B cell (primary cell): Measurements from ENCODE around the gene NPFFR2. TPM values are rescaled to one million over a fixed set of nuclear protein-coding genes. Genes with fewer than 3 reads are reported as not detected.

ENCODE experiments used
- ATAC-seq: fragments of 200-7000 bp; cut with Tn5 transposase; one replicate; pipeline ENCODE4 v1.10.0; 2021; ENCODE audit warnings: low read depth, mild to moderate bottlenecking, moderate number of reproducible peaks, moderate library complexity
- CTCF ChIA-PET: fragments of 350-600 bp; sonication (Branson Sonifier 250); formaldehyde crosslinking; loops from one replicate; lab custom pipeline; 2021; ENCODE audit warnings: antibody characterized with exemption, inconsistent platforms; lab: Charles Lee
- POLR2A ChIA-PET: fragments of 350-600 bp; sonication (Branson Sonifier 250); formaldehyde crosslinking; loops from one replicate; lab custom pipeline; 2021; ENCODE audit warnings: antibody characterized with exemption; lab: Charles Lee
- DNase-seq: peaks from one replicate; pipeline ENCODE4 v3.0.0; 2013
- H2AFZ ChIP-seq: 2 replicates; pipeline ENCODE4 v1.6.1; 2012; ENCODE audit warnings: mild to moderate bottlenecking, low read depth, low read length; ENCODE audit not compliant: insufficient read depth, poor library complexity, severe bottlenecking
- H3K27ac ChIP-seq, 2 donors: 1 replicate in 1 of 2; 2 replicates in 1 of 2; pipeline ENCODE4 v1.5.1; 2012 to 2013; ENCODE audit warnings: low read length in 2 of 2, mild to moderate bottlenecking in 2 of 2, moderate library complexity in 1 of 2
- H3K27me3 ChIP-seq, 4 experiments: fragments of 200-600 bp in 1 of 4; sonication (generic) in 1 of 4; replicated peaks in 1 of 4; 1 replicate in 2 of 4; 2 replicates in 2 of 4; pipeline versions ENCODE4 v1.6.1 to v1.7.0; 2013 to 2016; ENCODE audit warnings: low read length in 3 of 4, mild to moderate bottlenecking in 2 of 4, mixed read lengths in 1 of 4, moderate library complexity in 1 of 4; ENCODE audit not compliant: insufficient read depth in 4 of 4, control insufficient read depth in 3 of 4; ENCODE audit errors: control extremely low read depth in 1 of 4
- H3K36me3 ChIP-seq, 2 experiments: replicated peaks in 1 of 2; 1 replicate in 1 of 2; 2 replicates in 1 of 2; pipeline versions ENCODE4 v1.6.1 to v1.7.1; 2013; ENCODE audit warnings: low read length in 1 of 2; ENCODE audit not compliant: insufficient read depth in 2 of 2, control insufficient read depth in 1 of 2; ENCODE audit errors: control extremely low read depth in 1 of 2, extremely low read depth in 1 of 2
- H3K4me1 ChIP-seq, 2 donors: fragments of 200-600 bp in 1 of 2; sonication (generic) in 1 of 2; 1 replicate in 1 of 2; 2 replicates in 1 of 2; pipeline versions ENCODE4 v1.5.1 to v1.6.1; 2013 to 2017; ENCODE audit warnings: low read length in 2 of 2; ENCODE audit not compliant: control insufficient read depth in 2 of 2, insufficient read depth in 2 of 2
- H3K4me2 ChIP-seq: replicated peaks from 2 replicates; pipeline ENCODE3; 2012; ENCODE audit warnings: mild to moderate bottlenecking, low read depth, low read length; ENCODE audit not compliant: poor library complexity, severe bottlenecking
- H3K4me3 ChIP-seq, 5 experiments: fragments of 200-600 bp in 1 of 5; sonication (generic) in 1 of 5; 1 replicate in 3 of 5; 2 replicates in 2 of 5; pipeline versions ENCODE4 v1.5.1 to v1.7.0; 2011 to 2016; ENCODE audit warnings: low read length in 4 of 5, mild to moderate bottlenecking in 4 of 5, low read depth in 2 of 5, control low read depth in 1 of 5, moderate library complexity in 1 of 5; ENCODE audit not compliant: insufficient read depth in 1 of 5; ENCODE audit errors: control extremely low read depth in 1 of 5, extremely low read depth in 1 of 5
- H3K79me2 ChIP-seq: fragments of 200-600 bp; sonication (generic); one replicate; pipeline ENCODE4 v1.6.0; 2016; ENCODE audit warnings: low read length; ENCODE audit not compliant: control insufficient read depth, insufficient read depth
- H3K9ac ChIP-seq: fragments of 200-600 bp; sonication (generic); 2 replicates; pipeline ENCODE4 v1.6.1; 2017; ENCODE audit warnings: mild to moderate bottlenecking, low read length, moderate library complexity
- H3K9me3 ChIP-seq, 3 donors: one replicate each; pipeline versions ENCODE4 v1.6.1 to v1.7.1; 2013; ENCODE audit warnings: low read length in 2 of 3; ENCODE audit not compliant: control insufficient read depth in 2 of 3, insufficient read depth in 1 of 3; ENCODE audit errors: control extremely low read depth in 1 of 3
- H4K20me1 ChIP-seq: 2 replicates; pipeline ENCODE4 v1.6.0; 2012; ENCODE audit warnings: mild to moderate bottlenecking, low read length; ENCODE audit not compliant: insufficient read depth, control insufficient read depth, poor library complexity, severe bottlenecking
- H3K27ac Mint-ChIP-seq: one replicate; pipeline ENCODE4 v1.8.0; 2021; ENCODE audit warnings: mixed read lengths
- H3K27me3 Mint-ChIP-seq: one replicate; pipeline ENCODE4 v1.8.0; 2021; ENCODE audit warnings: mixed read lengths
- H3K4me1 Mint-ChIP-seq: one replicate; pipeline ENCODE4 v1.8.0; 2021; ENCODE audit warnings: mixed read lengths
- H3K4me3 Mint-ChIP-seq: one replicate; pipeline ENCODE4 v1.8.0; 2021; ENCODE audit warnings: mixed read lengths
- H3K9me3 Mint-ChIP-seq: one replicate; pipeline ENCODE4 v1.8.0; 2022; ENCODE audit warnings: mixed read lengths; ENCODE audit not compliant: insufficient read depth
- CTCF ChIP-seq: fragments of 200-600 bp; IDR thresholded peaks from one replicate; pipeline ENCODE4 v1.8.0; 2022; ENCODE audit warnings: antibody characterized with exemption, mild to moderate bottlenecking
- EZH2 ChIP-seq: IDR thresholded peaks from 2 replicates; pipeline ENCODE4 v1.6.1; 2012; ENCODE audit warnings: borderline replicate concordance, low read depth, mild to moderate bottlenecking, moderate library complexity, low read length; ENCODE audit not compliant: insufficient read depth, poor library complexity, severe bottlenecking
- WGBS: methylation state at CpG from one replicate; pipeline ENCODE4 v1.1.5; 2013; ENCODE audit warnings: missing lambda C conversion rate; ENCODE audit not compliant: insufficient coverage; 5-methylcytosine and 5-hydroxymethylcytosine counted together
- intact Hi-C: fragments of 100-400 bp; cut with micrococcal nuclease; formaldehyde crosslinking; loops from one replicate; pipeline ENCODE4 v1.10.0; 2022
- polyA plus RNA-seq: library from polyadenylated mRNA; depleted of rRNA; stranded (reverse); fragments of >200 nt; gene quantifications from 2 replicates; pipeline ENCODE4 v1.2.3, GENCODE V29; 2012
- total RNA-seq, 2 donors: library from RNA; stranded (reverse); fragments of 120-200 nt in 1 of 2; gene quantifications; 1 replicate in 1 of 2; 2 replicates in 1 of 2; pipeline versions ENCODE4 v1.2.3 to v1.2.4, GENCODE V29; 2013 to 2022

The NPFFR2 gene
- total and polyA plus RNA-seq, 2 donors (not counting 1 experiment from before 2014, with no cell fraction given), result not detected

- no peak overlapping the region for H3K4me3 ChIP-seq
- no peaks in the 10 kb centered on the region for H4K20me1 ChIP-seq
- no peaks in the 10 kb centered on the region for H3K79me2 ChIP-seq
- no peaks in the 10 kb centered on the region for H3K4me1 Mint-ChIP-seq
- TF ChIP-seq CTCF (no peak), EZH2 (no peak)
- intact Hi-C loops, result no loop called here
- ChIA-PET POLR2A (no interaction called here), CTCF (no interaction called here)
- no peaks in the 10 kb centered on the region for H3K36me3 ChIP-seq
- no CpG with 5 or more reads among the region's 3 CpGs for WGBS
- H3K9me3 Mint-ChIP-seq, result no peaks in the 10 kb centered on the region
- H3K27ac ChIP-seq, result no peak overlapping the region
- ATAC-seq, result no peak
- no peaks in the 10 kb centered on the region for H3K9me3 ChIP-seq
- H3K9ac ChIP-seq, result no peak overlapping the region
- H3K27me3 Mint-ChIP-seq, result no peaks in the 10 kb centered on the region
- no peak overlapping the region for H2AFZ ChIP-seq
- no peak overlapping the region for H3K4me2 ChIP-seq
- no peaks in the 10 kb centered on the region for H3K27me3 ChIP-seq
- no peaks in the 10 kb centered on the region for H3K4me1 ChIP-seq
- DNase-seq, result no peak
- no peak overlapping the region for H3K4me3 Mint-ChIP-seq
- H3K27ac Mint-ChIP-seq, result no peak overlapping the region
These were observed 15.8 kb upstream of the NPFFR2 start for GRCh38 chr4:72016011-72016410.

GRCh38 chr4:72019688-72020087 is 12.1 kb upstream of the NPFFR2 start:
- Mint-ChIP-seq H3K27me3 (no peaks in the 10 kb centered on the region), H3K27ac (no peak overlapping the region), H3K4me3 (no peak overlapping the region), H3K9me3 (no peaks in the 10 kb centered on the region), H3K4me1 (no peaks in the 10 kb centered on the region)
- ATAC-seq (no peak), DNase-seq (no peak)
- ChIA-PET POLR2A (no interaction called here), CTCF (no interaction called here)
- no peaks in the 10 kb centered on the region for H3K9me3 ChIP-seq
- no peaks in the 10 kb centered on the region for H4K20me1 ChIP-seq
- no peak overlapping the region for H2AFZ ChIP-seq
- no peak overlapping the region for H3K27ac ChIP-seq
- H3K36me3 ChIP-seq, result no peaks in the 10 kb centered on the region
- no peak overlapping the region for H3K4me2 ChIP-seq
- H3K9ac ChIP-seq, result no peak overlapping the region
- H3K4me3 ChIP-seq, result no peak overlapping the region
- H3K27me3 ChIP-seq, result no peaks in the 10 kb centered on the region
- no peaks in the 10 kb centered on the region for H3K4me1 ChIP-seq
- TF ChIP-seq CTCF, result no peak
- TF ChIP-seq EZH2, result no peak
- WGBS, result 78% methylated on average over 2 of the region's 3 CpGs
- intact Hi-C loops, result no loop called here
- no peaks in the 10 kb centered on the region for H3K79me2 ChIP-seq
